ENCODE results near the gene USH1G.
"Not testable (repeated sequence)": the region's sequence is repeated elsewhere in the genome, so short reads cannot be mapped to it uniquely, and the experiment has no call there.

USH1G gene

DNA sequence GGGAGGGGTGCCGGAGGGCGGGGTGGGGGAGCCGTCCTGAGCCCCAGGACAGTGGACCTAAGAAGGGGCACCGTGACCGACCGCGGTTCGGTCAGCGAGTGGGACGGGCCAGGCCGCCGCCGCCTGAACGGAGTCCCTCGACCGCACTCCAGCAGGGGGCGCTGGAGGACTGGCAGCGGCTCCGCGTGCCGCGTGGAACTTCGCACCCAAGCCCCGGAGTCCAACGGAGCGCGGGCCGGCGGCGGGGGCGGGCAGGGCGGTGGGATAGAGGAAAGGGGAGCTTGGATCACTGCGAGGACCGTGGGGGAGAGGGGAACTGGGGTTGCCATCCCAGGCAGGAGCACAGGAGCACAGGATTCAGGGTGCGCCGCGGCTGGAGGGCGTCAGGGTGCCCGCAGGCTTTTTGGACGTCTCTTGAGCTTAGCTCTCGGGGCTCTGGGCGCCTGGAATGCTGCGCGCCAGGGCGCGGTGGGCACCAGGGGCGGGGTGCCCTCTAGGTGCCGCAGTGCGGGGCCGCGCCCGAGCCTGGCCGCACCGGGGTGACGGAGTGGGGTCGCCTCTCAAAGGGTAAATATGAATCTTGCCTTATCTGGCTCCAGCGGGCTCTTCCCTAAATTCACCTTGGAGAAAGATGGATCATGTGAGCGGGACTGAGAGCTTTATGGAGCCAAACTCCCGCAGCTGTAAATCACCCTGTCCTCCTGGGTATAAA, 639 bp upstream of the USH1G start:
- peaks cover 19% of the 10 kb centered on the region for H3K27me3 Mint-ChIP-seq
- H3K36me3 Mint-ChIP-seq, result no peaks in the 10 kb centered on the region
- H3K27ac Mint-ChIP-seq, result no peak overlapping the region
- peaks cover 4% of the 10 kb centered on the region for H3K4me1 Mint-ChIP-seq (ENCODE audit: low read depth)
- H3K4me3 Mint-ChIP-seq, result peak overlapping the region; percentile 58
- H3K9me3 Mint-ChIP-seq (ENCODE audit: low read depth), result no peaks in the 10 kb centered on the region

DNA sequence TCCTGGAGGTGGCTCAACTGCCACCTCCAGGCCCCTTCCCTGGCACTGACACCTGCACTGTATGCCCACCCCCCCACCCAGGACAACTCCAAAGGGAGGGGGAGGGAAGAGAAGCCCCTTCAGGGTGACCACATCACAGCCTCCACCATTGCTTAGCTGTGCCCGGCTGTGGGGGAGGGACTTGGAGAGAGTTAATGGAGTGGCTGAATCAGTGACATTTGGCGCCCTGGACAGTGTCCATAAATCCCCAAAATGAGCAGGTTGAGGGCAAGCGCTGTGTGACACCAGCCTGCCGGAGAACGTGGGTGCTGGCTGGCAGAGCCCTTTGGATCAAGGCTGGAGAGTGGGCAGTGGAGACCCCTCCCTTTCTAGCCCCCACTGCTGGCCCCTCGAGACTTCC, 883 bp downstream of the USH1G start:
- H3K4me3 Mint-ChIP-seq, result peak overlapping the region; percentile 67
- peaks cover 4% of the 10 kb centered on the region for H3K4me1 Mint-ChIP-seq (ENCODE audit: low read depth)
- H3K9me3 Mint-ChIP-seq (ENCODE audit: low read depth), result no peaks in the 10 kb centered on the region
- H3K36me3 Mint-ChIP-seq, result no peaks in the 10 kb centered on the region
- H3K27me3 Mint-ChIP-seq, result peaks cover 16% of the 10 kb centered on the region
- H3K27ac Mint-ChIP-seq, result no peak overlapping the region

DNA sequence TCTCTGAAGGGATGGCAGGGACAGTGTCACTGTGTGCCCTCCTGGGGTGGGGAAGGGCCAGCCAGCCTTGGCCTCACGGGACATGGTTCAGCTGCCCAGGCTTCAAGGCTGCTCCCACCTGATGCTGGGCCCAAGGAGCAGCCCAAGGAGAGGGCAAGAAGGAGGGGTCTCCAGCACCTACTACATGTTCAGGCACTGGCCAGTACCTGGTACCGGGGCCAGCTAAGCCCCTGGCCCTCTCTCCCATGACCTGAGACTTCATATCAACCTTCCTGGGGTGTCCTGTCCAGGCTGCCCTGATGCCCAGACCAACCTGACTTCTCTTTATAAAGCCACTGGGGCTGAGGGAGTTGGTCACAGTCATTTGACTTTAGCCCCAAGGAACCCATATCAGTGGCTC, 1.3 kb downstream of the USH1G start:
- Mint-ChIP-seq H3K27me3 (peaks cover 18% of the 10 kb centered on the region), H3K4me1 (ENCODE audit: low read depth) (peaks cover 4% of the 10 kb centered on the region), H3K36me3 (no peaks in the 10 kb centered on the region), H3K4me3 (no peak overlapping the region), H3K27ac (no peak overlapping the region), H3K9me3 (ENCODE audit: low read depth) (no peaks in the 10 kb centered on the region)

DNA sequence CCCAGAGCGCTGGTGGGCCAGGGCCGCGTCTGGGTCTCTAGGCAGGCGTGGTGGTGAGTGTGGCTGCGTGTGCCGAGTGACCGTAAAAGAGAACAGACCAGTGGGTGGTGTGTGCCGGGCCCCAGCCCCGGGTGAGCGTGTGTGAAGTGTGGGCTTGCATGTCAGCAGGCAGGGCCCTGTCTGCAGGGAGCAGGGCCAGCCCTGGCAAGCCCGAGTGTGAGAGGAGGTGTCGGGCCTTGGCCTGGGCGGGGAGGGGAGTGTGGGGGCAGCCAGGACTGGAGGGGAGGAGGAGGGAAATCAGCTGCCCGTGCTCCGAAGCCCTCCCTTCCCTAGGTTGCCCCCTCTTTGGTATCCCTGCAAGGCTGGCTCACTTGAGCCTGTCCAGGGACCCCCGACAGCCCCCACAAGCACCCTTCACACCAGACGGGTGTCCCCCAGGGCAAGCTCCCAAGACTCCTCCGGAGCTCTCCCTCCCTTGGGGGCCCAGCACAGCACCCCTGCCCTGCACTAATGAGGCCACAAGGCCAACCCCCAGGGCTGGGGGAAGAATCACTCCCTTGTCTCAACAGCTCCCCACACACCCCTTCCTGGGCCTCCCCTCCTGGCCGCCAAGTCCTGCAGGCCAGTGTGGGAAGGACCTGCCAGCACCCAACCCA, 1.9 kb downstream of the USH1G start:
- no peak overlapping the region for H3K27ac Mint-ChIP-seq
- no peaks in the 10 kb centered on the region for H3K9me3 Mint-ChIP-seq (ENCODE audit: low read depth)
- H3K4me1 Mint-ChIP-seq (ENCODE audit: low read depth), result peaks cover 4% of the 10 kb centered on the region
- no peak overlapping the region for H3K4me3 Mint-ChIP-seq
- peaks cover 20% of the 10 kb centered on the region for H3K27me3 Mint-ChIP-seq
- no peaks in the 10 kb centered on the region for H3K36me3 Mint-ChIP-seq

DNA sequence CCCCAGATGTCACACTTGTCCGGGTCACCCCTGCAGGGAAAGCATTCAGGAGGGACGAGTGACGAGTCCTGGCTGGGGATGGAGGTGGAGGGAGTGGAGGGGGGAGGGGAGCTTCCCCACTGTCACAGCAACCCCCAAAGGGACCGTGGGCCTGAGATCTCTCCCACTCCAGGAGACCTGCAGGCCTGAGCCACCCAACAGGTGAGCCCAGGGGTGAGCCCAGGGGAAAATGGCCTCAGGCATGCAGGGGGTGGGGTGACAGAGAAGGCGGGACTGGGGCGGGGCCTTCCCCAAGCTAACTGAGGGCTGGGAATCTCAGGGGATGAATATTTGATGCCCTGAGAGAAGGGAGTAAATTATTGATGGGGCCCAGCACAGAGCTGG, 2.4 kb downstream of the USH1G start:
- Mint-ChIP-seq H3K27ac (no peak overlapping the region), H3K27me3 (peaks cover 17% of the 10 kb centered on the region), H3K4me3 (no peak overlapping the region), H3K4me1 (ENCODE audit: low read depth) (peaks cover 4% of the 10 kb centered on the region), H3K36me3 (no peaks in the 10 kb centered on the region), H3K9me3 (ENCODE audit: low read depth) (no peaks in the 10 kb centered on the region)

DNA sequence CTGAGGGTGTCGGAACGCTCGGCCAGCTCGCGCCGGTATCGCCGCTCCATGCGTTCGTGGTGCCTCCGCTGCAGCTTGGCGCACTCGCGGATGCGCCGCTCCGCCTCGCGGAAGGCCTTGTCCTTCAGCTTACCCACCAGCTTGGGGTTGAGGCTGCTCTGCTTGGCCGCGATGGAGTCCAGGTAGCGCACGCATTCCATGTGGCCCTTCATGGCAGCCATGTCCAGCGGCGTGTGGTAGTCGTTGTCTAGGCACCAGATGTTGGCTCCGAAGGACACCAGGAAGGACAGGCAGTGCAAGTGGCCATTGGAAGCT, 2.8 kb downstream of the USH1G start:
- Mint-ChIP-seq H3K4me1 (ENCODE audit: low read depth) (peaks cover 4% of the 10 kb centered on the region), H3K27ac (no peak overlapping the region), H3K4me3 (no peak overlapping the region), H3K27me3 (peaks cover 13% of the 10 kb centered on the region), H3K36me3 (no peaks in the 10 kb centered on the region), H3K9me3 (ENCODE audit: low read depth) (no peaks in the 10 kb centered on the region)

DNA sequence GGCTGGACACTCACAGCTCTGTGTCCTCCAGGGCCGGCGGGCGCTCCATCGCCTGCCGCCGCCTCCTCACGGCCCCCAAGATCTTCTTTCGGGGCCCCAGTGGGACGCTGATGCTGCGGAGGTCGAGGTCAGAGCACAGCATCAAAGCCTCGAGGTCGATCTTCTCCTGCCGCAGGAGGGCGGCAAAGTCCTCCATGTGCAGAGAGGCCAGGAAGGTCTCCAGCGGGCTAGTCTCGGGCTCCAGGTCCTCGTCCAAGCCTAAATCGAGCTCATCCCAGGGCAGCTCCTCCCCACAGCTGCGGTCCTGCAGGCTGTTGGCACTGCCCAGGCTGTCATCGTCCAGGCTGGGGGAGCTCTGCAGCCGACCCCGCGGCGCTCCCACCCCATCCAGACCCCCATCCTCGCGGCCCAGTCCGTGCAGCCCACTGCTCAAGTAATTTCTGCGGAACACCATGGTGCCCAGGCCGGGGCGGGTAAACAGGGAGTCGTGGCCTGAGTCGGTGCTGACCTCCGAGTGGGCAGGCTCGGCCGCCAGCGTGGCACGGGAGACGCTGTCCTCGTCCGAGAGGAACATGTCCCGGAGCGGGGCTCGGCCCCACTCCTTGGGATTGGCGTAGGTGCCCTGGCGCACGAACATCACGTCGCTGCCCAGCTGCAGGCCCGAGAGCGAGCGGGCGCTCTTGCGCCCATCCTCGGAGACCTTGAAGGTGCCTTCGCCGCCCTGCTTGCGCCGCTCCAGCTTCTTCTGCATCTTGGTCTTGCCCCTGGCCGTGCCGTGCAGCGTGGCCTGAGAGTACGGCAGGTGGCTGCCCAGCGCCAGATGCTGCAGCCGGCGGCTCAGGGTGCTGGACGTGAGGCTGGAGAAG, 3.4 kb downstream of the USH1G start:
- peaks cover 10% of the 10 kb centered on the region for H3K27me3 Mint-ChIP-seq

DNA sequence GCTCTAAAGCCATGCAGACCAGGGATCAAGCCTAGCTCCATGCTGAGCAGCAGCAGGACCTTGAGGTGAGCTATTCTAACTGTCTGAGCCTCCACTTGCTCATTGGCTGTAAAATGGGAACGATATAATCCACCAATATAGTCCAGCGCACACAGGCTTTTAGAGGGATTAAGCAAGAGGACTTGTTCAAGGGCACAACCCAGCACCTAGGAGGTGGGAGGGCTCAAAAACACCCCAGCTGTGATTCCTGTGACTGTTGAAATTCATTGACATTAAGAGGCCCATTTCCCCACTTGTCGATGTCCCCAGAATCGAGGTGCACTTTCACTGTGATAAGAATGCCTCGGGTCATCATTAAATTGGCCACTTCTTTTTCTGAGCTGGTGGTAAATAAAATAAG, 4.1 kb downstream of the USH1G start:
- Mint-ChIP-seq H3K27ac (no peak overlapping the region), H3K9me3 (ENCODE audit: low read depth) (no peaks in the 10 kb centered on the region), H3K27me3 (peaks cover 10% of the 10 kb centered on the region), H3K36me3 (no peaks in the 10 kb centered on the region), H3K4me3 (no peak overlapping the region), H3K4me1 (ENCODE audit: low read depth) (no peaks in the 10 kb centered on the region)

More for the DNA sequence above, 3.4 kb downstream of the USH1G start:
- no peaks in the 10 kb centered on the region for H3K36me3 Mint-ChIP-seq
- H3K27ac Mint-ChIP-seq, result no peak overlapping the region
- H3K4me1 Mint-ChIP-seq (ENCODE audit: low read depth), result peaks cover 4% of the 10 kb centered on the region
- no peak overlapping the region for H3K4me3 Mint-ChIP-seq
- no peaks in the 10 kb centered on the region for H3K9me3 Mint-ChIP-seq (ENCODE audit: low read depth)

DNA sequence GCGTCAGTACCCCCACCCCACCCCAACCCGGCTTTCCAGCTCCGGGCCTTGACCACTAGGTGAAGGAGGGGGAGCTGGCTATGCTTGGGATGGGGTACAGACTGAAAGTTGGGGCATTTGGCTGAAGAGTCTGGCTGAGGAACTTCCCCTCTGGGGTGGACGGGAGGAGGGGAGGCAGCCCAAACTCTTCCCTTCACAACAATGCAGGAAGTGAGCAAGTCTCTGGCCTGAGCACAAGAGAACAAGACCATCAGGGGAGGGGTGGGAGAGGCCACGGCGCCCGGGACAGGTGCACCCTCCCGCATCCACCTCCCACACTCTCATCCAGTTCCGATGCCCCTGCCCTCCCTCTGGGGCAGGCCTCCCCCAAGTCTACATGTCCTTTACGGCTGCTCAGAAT, 5.6 kb downstream of the USH1G start:
- Mint-ChIP-seq H3K27me3 (peaks cover 10% of the 10 kb centered on the region), H3K36me3 (no peaks in the 10 kb centered on the region), H3K27ac (no peak overlapping the region), H3K9me3 (ENCODE audit: low read depth) (no peaks in the 10 kb centered on the region), H3K4me3 (no peak overlapping the region), H3K4me1 (ENCODE audit: low read depth) (no peaks in the 10 kb centered on the region)

DNA sequence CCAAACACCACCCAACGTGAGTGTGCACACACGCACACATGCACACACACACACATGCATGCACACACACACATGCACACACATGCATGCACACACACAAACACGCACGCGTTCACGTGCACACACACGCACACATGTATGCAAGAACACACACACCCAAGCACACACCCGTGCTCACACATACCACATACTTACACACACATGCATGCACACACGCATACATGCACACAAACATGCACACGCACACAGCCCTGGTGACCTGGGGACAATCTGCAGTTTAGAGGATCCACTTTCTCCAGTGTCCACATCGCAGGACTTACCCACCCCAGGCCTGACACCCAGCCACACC, 6.2 kb downstream of the USH1G start:
- Mint-ChIP-seq H3K27me3 (peaks cover 10% of the 10 kb centered on the region), H3K4me3 (no peak overlapping the region), H3K27ac (no peak overlapping the region)

DNA sequence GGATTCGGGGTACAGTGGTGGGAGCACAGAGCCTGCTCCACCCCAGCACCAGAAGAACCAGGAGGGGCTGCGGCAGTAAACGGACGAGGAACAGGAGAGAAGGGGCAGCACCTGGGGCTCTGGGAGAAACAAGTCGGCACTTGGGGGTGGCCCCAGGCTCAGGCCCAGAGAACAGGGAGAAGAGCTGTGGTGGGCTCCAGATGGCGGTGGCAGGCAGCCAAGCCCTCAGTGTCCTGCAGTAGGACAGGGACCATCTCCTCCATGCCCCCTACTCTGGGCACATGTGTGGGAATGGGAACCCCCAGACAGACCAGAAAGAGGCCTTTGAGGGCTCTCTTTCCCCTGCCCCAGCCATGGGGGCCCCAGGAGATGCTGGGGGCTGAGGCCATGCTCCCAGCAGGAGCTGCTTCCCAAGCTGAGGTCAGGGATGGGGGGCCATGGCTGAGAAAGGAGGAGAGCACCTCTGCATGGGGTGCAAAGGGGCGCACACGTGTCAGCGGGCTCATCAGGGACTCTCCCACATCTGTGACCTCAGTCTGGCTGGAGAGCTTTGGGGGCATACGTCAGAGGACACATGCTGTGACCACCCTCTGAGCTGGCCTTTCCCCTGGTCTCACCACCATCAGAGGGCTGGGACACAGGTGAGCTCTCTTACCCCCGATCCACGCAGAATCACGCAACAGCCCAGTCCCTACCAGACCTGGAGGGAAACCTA, 6.8 kb downstream of the USH1G start:
- Mint-ChIP-seq H3K27ac (no peak overlapping the region), H3K36me3 (no peaks in the 10 kb centered on the region), H3K4me3 (no peak overlapping the region), H3K27me3 (peaks cover 9% of the 10 kb centered on the region), H3K9me3 (ENCODE audit: low read depth) (no peaks in the 10 kb centered on the region), H3K4me1 (ENCODE audit: low read depth) (no peaks in the 10 kb centered on the region)

More for the DNA sequence above, 6.2 kb downstream of the USH1G start:
- H3K4me1 Mint-ChIP-seq (ENCODE audit: low read depth), result no peaks in the 10 kb centered on the region
- H3K9me3 Mint-ChIP-seq (ENCODE audit: low read depth), result no peaks in the 10 kb centered on the region
- H3K36me3 Mint-ChIP-seq, result no peaks in the 10 kb centered on the region

DNA sequence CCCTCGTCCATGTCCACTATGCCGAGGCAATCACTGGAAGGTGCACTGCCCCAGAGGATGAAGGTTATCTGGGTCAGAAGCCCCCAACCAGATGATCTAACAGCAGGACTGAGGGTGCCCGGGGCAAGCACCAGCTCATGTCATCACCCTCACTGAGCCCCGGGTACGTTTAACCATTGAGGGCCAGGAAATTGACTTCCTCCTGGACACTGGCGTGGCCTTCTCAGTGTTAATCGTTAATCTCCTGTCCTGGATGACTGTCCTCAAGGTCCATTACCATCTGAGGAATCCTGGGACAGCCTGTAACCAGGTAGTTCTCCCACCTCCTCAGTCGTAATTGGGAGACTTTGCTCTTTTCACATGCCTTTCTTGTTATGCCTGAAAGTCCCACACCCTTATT, 11.6 kb downstream of the USH1G start:
- not testable (repeated sequence) for H3K4me3 Mint-ChIP-seq, H3K36me3 Mint-ChIP-seq

DNA sequence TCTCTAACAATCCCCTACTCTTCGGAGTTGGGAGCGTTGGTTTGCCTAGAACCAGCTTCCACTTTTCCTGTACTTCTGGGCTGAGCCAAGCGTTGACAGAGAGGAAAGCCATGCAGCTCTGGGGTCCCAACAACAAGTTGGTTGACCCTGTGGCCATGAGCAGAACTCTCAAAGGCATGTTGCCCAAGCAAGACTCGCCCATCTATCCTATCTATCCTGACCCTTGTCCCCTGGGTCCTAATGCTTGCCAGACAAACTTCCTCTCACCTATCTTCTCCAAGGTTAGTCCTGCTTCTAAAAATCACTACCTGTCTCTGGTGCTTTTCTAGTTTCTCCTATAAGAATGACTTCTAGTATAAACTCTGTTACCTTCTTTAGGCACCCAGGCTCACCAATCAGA, 14.0 kb downstream of the USH1G start:
- H3K9me3 Mint-ChIP-seq (ENCODE audit: low read depth); H3K27me3 Mint-ChIP-seq; H3K4me3 Mint-ChIP-seq; H3K4me1 Mint-ChIP-seq (ENCODE audit: low read depth); H3K36me3 Mint-ChIP-seq; H3K27ac Mint-ChIP-seq: not testable (repeated sequence)

More for the DNA sequence above, 11.6 kb downstream of the USH1G start:
- not testable (repeated sequence) for H3K27me3 Mint-ChIP-seq; H3K27ac Mint-ChIP-seq; H3K4me1 Mint-ChIP-seq (ENCODE audit: low read depth); H3K9me3 Mint-ChIP-seq (ENCODE audit: low read depth)

DNA sequence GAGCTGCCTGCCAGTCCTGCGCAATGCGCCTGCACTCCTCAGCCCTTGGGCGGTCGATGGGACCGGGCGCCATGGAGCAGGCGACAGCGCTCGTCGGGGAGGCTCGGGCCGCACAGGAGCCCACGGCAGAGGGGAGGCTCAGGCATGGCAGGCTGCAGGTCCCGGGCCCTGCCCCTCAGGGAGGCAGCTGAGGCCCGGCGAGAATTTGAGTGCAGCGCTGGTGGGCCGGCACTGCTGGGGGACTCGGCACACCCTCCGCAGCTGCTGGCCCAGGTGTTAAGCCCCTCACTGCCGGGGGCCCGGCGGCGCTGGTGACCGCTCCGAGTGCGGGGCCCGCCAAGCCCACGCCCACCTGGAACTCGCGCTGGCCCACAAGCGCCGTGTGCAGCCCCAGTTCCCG, 16.0 kb downstream of the USH1G start:
- no peaks in the 10 kb centered on the region for H3K36me3 Mint-ChIP-seq
- no peak overlapping the region for H3K4me3 Mint-ChIP-seq

DNA sequence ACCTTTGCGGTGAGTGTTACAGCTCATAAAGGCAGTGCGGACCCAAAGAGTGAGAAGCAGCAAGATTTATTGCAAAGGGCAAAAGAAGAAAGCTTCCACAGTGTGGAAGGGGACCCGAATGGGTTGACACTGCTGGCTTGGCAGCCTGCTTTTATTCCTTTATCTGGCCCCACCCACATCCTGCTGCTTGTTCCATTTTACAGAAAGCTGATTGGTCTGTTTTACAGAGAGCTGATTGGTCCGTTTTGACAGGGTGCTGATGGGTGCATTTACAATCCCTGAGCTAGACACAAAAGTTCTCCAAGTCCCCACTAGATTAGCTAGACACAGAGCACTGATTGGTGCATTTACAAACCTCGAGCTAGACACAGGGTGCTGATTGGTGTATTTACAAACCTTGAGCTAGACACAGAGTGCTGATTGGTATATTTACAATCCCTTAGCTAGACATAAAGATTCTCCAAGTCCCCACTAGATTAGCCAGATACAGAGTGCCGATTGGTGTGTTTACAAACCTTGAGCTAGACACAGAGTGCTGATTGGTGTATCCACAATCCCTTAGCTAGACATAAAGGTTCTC, 16.8 kb downstream of the USH1G start:
- not testable (repeated sequence) for H3K4me3 Mint-ChIP-seq; H3K27ac Mint-ChIP-seq; H3K4me1 Mint-ChIP-seq (ENCODE audit: low read depth); H3K27me3 Mint-ChIP-seq; H3K9me3 Mint-ChIP-seq (ENCODE audit: low read depth); H3K36me3 Mint-ChIP-seq

More for the DNA sequence above, 16.0 kb downstream of the USH1G start:
- no peaks in the 10 kb centered on the region for H3K4me1 Mint-ChIP-seq (ENCODE audit: low read depth)
- no peaks in the 10 kb centered on the region for H3K9me3 Mint-ChIP-seq (ENCODE audit: low read depth)
- no peak overlapping the region for H3K27ac Mint-ChIP-seq
- H3K27me3 Mint-ChIP-seq, result peaks cover 2% of the 10 kb centered on the region
